ENCODE measurements around the gene SETBP1. TPM values are rescaled to one million over a fixed set of nuclear protein-coding genes. Genes with fewer than 3 reads are reported as not detected.

The SETBP1 gene
- total RNA-seq, 1 experiment from 2014 or later: 14.0 TPM

GRCh38 chr18:44761812-44762211 lies 81.1 kb downstream of the SETBP1 start:
- no TSS peak for BruUV-seq (replicated peaks)
- no peak overlapping the region for H3K4me3 ChIP-seq (ENCODE audit: low read depth, low read length, poor library complexity, severe bottlenecking)
- no peaks in the 10 kb centered on the region for H3K27me3 ChIP-seq (replicated peaks; ENCODE audit: insufficient read depth, low read depth, low read length, poor library complexity)
- no peak overlapping the region for H3K27ac ChIP-seq (ENCODE audit: low read depth, low read length, poor library complexity, severe bottlenecking)
- DNase-seq (ENCODE audit: low spot score): no peak
- H3K4me1 ChIP-seq (ENCODE audit: insufficient read depth, low read length, poor library complexity, severe bottlenecking): no peaks in the 10 kb centered on the region
- intact Hi-C loops (cut with micrococcal nuclease; ENCODE audit: unreplicated experiment): no loop called here
- ChIA-PET CTCF (no interaction called here), POLR2A (ENCODE audit: low non-redundant PET) (no interaction called here)
- H3K9me3 ChIP-seq (ENCODE audit: low read depth, low read length, poor library complexity, severe bottlenecking): no peaks in the 10 kb centered on the region
- no peaks in the 10 kb centered on the region for H3K36me3 ChIP-seq (ENCODE audit: insufficient read depth, low read length, poor library complexity, severe bottlenecking)
- TF ChIP-seq CTCF (conservative IDR thresholded peaks at IDR 0.05; ENCODE audit: low read depth, low read length) (no peak), EZH2 (IDR thresholded peaks at IDR 0.05; ENCODE audit: borderline replicate concordance, low read depth, low read length, poor library complexity, severe bottlenecking) (no peak)

GRCh38 chr18:44763327-44763726 lies 82.6 kb downstream of the SETBP1 start:
- CTCF ChIA-PET: no interaction called here
- no TSS peak for BruUV-seq (replicated peaks)

GRCh38 chr18:44764863-44765262 lies 84.2 kb downstream of the SETBP1 start:
- Histone ChIP-seq H3K36me3 (ENCODE audit: insufficient read depth, low read length, poor library complexity, severe bottlenecking) (no peaks in the 10 kb centered on the region), H3K4me3 (ENCODE audit: low read depth, low read length, poor library complexity, severe bottlenecking) (no peak overlapping the region), H3K4me1 (ENCODE audit: insufficient read depth, low read length, poor library complexity, severe bottlenecking) (no peaks in the 10 kb centered on the region), H3K27me3 (replicated peaks; ENCODE audit: insufficient read depth, low read depth, low read length, poor library complexity) (no peaks in the 10 kb centered on the region), H3K9me3 (ENCODE audit: low read depth, low read length, poor library complexity, severe bottlenecking) (no peaks in the 10 kb centered on the region), H3K27ac (ENCODE audit: low read depth, low read length, poor library complexity, severe bottlenecking) (no peak overlapping the region)
- CTCF ChIA-PET: no interaction called here
- no peak for TF ChIP-seq CTCF (conservative IDR thresholded peaks at IDR 0.05; ENCODE audit: low read depth, low read length)
- no peak for TF ChIP-seq EZH2 (IDR thresholded peaks at IDR 0.05; ENCODE audit: borderline replicate concordance, low read depth, low read length, poor library complexity, severe bottlenecking)
- POLR2A ChIA-PET (ENCODE audit: low non-redundant PET): no interaction called here
- intact Hi-C loops (cut with micrococcal nuclease; ENCODE audit: unreplicated experiment): no loop called here
- DNase-seq (ENCODE audit: low spot score): no peak
- BruUV-seq (replicated peaks): no TSS peak

More at GRCh38 chr18:44763327-44763726, 82.6 kb downstream of the SETBP1 start:
- intact Hi-C loops (cut with micrococcal nuclease; ENCODE audit: unreplicated experiment): no loop called here
- H3K9me3 ChIP-seq (ENCODE audit: low read depth, low read length, poor library complexity, severe bottlenecking): no peaks in the 10 kb centered on the region
- no peaks in the 10 kb centered on the region for H3K36me3 ChIP-seq (ENCODE audit: insufficient read depth, low read length, poor library complexity, severe bottlenecking)
- DNase-seq (ENCODE audit: low spot score): no peak
- no peak overlapping the region for H3K4me3 ChIP-seq (ENCODE audit: low read depth, low read length, poor library complexity, severe bottlenecking)
- no peaks in the 10 kb centered on the region for H3K27me3 ChIP-seq (replicated peaks; ENCODE audit: insufficient read depth, low read depth, low read length, poor library complexity)
- H3K27ac ChIP-seq (ENCODE audit: low read depth, low read length, poor library complexity, severe bottlenecking): no peak overlapping the region
- H3K4me1 ChIP-seq (ENCODE audit: insufficient read depth, low read length, poor library complexity, severe bottlenecking): no peaks in the 10 kb centered on the region
- TF ChIP-seq CTCF (conservative IDR thresholded peaks at IDR 0.05; ENCODE audit: low read depth, low read length) (no peak), EZH2 (IDR thresholded peaks at IDR 0.05; ENCODE audit: borderline replicate concordance, low read depth, low read length, poor library complexity, severe bottlenecking) (no peak)
- POLR2A ChIA-PET (ENCODE audit: low non-redundant PET): no interaction called here
